ENCODE results near the gene ARAP3. TPM values are rescaled to one million over a fixed set of nuclear protein-coding genes. Genes with fewer than 3 reads are reported as not detected.

The ARAP3 gene
- total RNA-seq, 1 donor: 2.2 TPM

- no peaks in the 10 kb centered on the region for H3K9me3 ChIP-seq (ENCODE audit: low read depth, low read length)
- no peaks in the 10 kb centered on the region for H4K20me1 ChIP-seq (ENCODE audit: insufficient read depth, low read length)
- peaks cover 26% of the 10 kb centered on the region for H3K4me1 ChIP-seq (ENCODE audit: insufficient read depth, low read length)
- DNase-seq (ENCODE audit: insufficient read length, low spot score, missing footprints): peak; percentile 29
- H2AFZ ChIP-seq (ENCODE audit: low read length): no peak overlapping the region
- no peak overlapping the region for H3K4me3 ChIP-seq (ENCODE audit: insufficient read depth, low read length)
- no peak for TF ChIP-seq CTCF (IDR thresholded peaks at IDR 0.05; ENCODE audit: extremely low read depth, low read depth, low read length)
- no peak overlapping the region for H3K4me2 ChIP-seq (ENCODE audit: insufficient read depth, low read length)
- peaks cover 39% of the 10 kb centered on the region for H3K27me3 ChIP-seq (ENCODE audit: insufficient read depth, low read length)
- no peaks in the 10 kb centered on the region for H3K36me3 ChIP-seq (ENCODE audit: insufficient read depth, low read length)
- no peak overlapping the region for H3K27ac ChIP-seq (ENCODE audit: low read depth, low read length)
- H3K79me2 ChIP-seq (ENCODE audit: insufficient read depth, low read length): no peaks in the 10 kb centered on the region
Measured at GRCh38 chr5:141697586-141697985, 15.6 kb upstream of the ARAP3 start.

GRCh38 chr5:141696431-141696830 lies 14.4 kb upstream of the ARAP3 start:
- H3K4me2 ChIP-seq (ENCODE audit: insufficient read depth, low read length): no peak overlapping the region
- no peak overlapping the region for H2AFZ ChIP-seq (ENCODE audit: low read length)
- H3K9me3 ChIP-seq (ENCODE audit: low read depth, low read length): no peaks in the 10 kb centered on the region
- TF ChIP-seq CTCF (IDR thresholded peaks at IDR 0.05; ENCODE audit: extremely low read depth, low read depth, low read length): no peak
- H3K4me3 ChIP-seq (ENCODE audit: insufficient read depth, low read length): no peak overlapping the region
- H3K27ac ChIP-seq (ENCODE audit: low read depth, low read length): no peak overlapping the region
- H4K20me1 ChIP-seq (ENCODE audit: insufficient read depth, low read length): no peaks in the 10 kb centered on the region
- H3K4me1 ChIP-seq (ENCODE audit: insufficient read depth, low read length): peaks cover 21% of the 10 kb centered on the region
- peak; percentile 26 for DNase-seq (ENCODE audit: insufficient read length, low spot score, missing footprints)
- peaks cover 35% of the 10 kb centered on the region for H3K27me3 ChIP-seq (ENCODE audit: insufficient read depth, low read length)
- no peaks in the 10 kb centered on the region for H3K36me3 ChIP-seq (ENCODE audit: insufficient read depth, low read length)
- no peaks in the 10 kb centered on the region for H3K79me2 ChIP-seq (ENCODE audit: insufficient read depth, low read length)

- peak; percentile 68 for DNase-seq (ENCODE audit: insufficient read length, low spot score, missing footprints)
- no peaks in the 10 kb centered on the region for H4K20me1 ChIP-seq (ENCODE audit: insufficient read depth, low read length)
- H2AFZ ChIP-seq (ENCODE audit: low read length): no peak overlapping the region
- H3K4me3 ChIP-seq (ENCODE audit: insufficient read depth, low read length): no peak overlapping the region
- H3K9me3 ChIP-seq (ENCODE audit: low read depth, low read length): no peaks in the 10 kb centered on the region
- TF ChIP-seq CTCF (IDR thresholded peaks at IDR 0.05; ENCODE audit: extremely low read depth, low read depth, low read length): no peak
- peaks cover 21% of the 10 kb centered on the region for H3K4me1 ChIP-seq (ENCODE audit: insufficient read depth, low read length)
- peaks cover 35% of the 10 kb centered on the region for H3K27me3 ChIP-seq (ENCODE audit: insufficient read depth, low read length)
- no peak overlapping the region for H3K4me2 ChIP-seq (ENCODE audit: insufficient read depth, low read length)
- no peak overlapping the region for H3K27ac ChIP-seq (ENCODE audit: low read depth, low read length)
- no peaks in the 10 kb centered on the region for H3K36me3 ChIP-seq (ENCODE audit: insufficient read depth, low read length)
- no peaks in the 10 kb centered on the region for H3K79me2 ChIP-seq (ENCODE audit: insufficient read depth, low read length)
Measured at GRCh38 chr5:141695627-141696215, 13.7 kb upstream of the ARAP3 start.

GRCh38 chr5:141694479-141694878 lies 12.4 kb upstream of the ARAP3 start:
- Histone ChIP-seq H4K20me1 (ENCODE audit: insufficient read depth, low read length) (no peaks in the 10 kb centered on the region), H3K79me2 (ENCODE audit: insufficient read depth, low read length) (no peaks in the 10 kb centered on the region), H3K27me3 (ENCODE audit: insufficient read depth, low read length) (peaks cover 35% of the 10 kb centered on the region), H3K9me3 (ENCODE audit: low read depth, low read length) (no peaks in the 10 kb centered on the region), H3K4me2 (ENCODE audit: insufficient read depth, low read length) (no peak overlapping the region), H3K4me3 (ENCODE audit: insufficient read depth, low read length) (no peak overlapping the region), H3K36me3 (ENCODE audit: insufficient read depth, low read length) (no peaks in the 10 kb centered on the region), H3K4me1 (ENCODE audit: insufficient read depth, low read length) (peaks cover 21% of the 10 kb centered on the region), H3K27ac (ENCODE audit: low read depth, low read length) (no peak overlapping the region), H2AFZ (ENCODE audit: low read length) (no peak overlapping the region)
- no peak for TF ChIP-seq CTCF (IDR thresholded peaks at IDR 0.05; ENCODE audit: extremely low read depth, low read depth, low read length)
- DNase-seq (ENCODE audit: insufficient read length, low spot score, missing footprints): peak; percentile 26
